Endothelial cell of umbilical vein (primary cell): ENCODE data around the gene SLC25A41. TPM values are rescaled to one million over a fixed set of nuclear protein-coding genes. Genes with fewer than 3 reads are reported as not detected.

Experiments used
- BruUV-seq: library from RNA; stranded (reverse); fragments of 400-500 nt; replicated peaks from 2 replicates; lab custom pipeline; 2021; lab: Mats Ljungman, UMichigan
- CTCF ChIA-PET: fragments of 300-600, 350-600 bp; sonication (Branson Sonifier 250); formaldehyde crosslinking; loops from one replicate; lab custom pipeline; 2021; ENCODE audit warnings: antibody characterized with exemption, inconsistent platforms; lab: Charles Lee
- POLR2A ChIA-PET: fragments of 300-600, 350-600 bp; sonication (Branson Sonifier 250); formaldehyde crosslinking; loops from one replicate; lab custom pipeline; 2021; ENCODE audit warnings: antibody characterized with exemption, inconsistent platforms; lab: Charles Lee
- DNase-seq: peaks from one replicate; pipeline ENCODE4 v3.0.0-alpha.2; 2011; ENCODE audit warnings: low read depth, low spot score
- FAIRE-seq: peaks from 2 replicates; lab custom pipeline; 2011; peaks lifted over from hg19 to GRCh38; lab: Jason Lieb, UNC
- H2AFZ ChIP-seq: 2 replicates; pipeline ENCODE4 v1.6.0; 2012; ENCODE audit warnings: low read depth, low read length, control low read depth, inconsistent platforms
- H3K27ac ChIP-seq: 2 replicates; pipeline ENCODE4 v1.5.1; 2011; ENCODE audit warnings: low read depth, mild to moderate bottlenecking, control low read depth, low read length, moderate library complexity; ENCODE audit not compliant: insufficient read depth
- H3K27me3 ChIP-seq, 2 experiments: 2 replicates each; pipeline versions ENCODE4 v1.6.0 to v1.6.1; 2011; ENCODE audit warnings: low read length in 2 of 2, mixed read lengths in 1 of 2; ENCODE audit not compliant: control insufficient read depth in 2 of 2, insufficient read depth in 2 of 2
- H3K36me3 ChIP-seq, 2 experiments: 2 replicates in 1 of 2; 3 replicates in 1 of 2; pipeline ENCODE4 v1.5.1; 2011; ENCODE audit warnings: low read length in 2 of 2, mild to moderate bottlenecking in 1 of 2, moderate library complexity in 1 of 2; ENCODE audit not compliant: control insufficient read depth in 2 of 2, insufficient read depth in 2 of 2; ENCODE audit errors: extremely low read depth in 1 of 2
- H3K4me1 ChIP-seq: 3 replicates; pipeline ENCODE4 v1.5.1; 2011; ENCODE audit warnings: mild to moderate bottlenecking, low read length; ENCODE audit not compliant: control insufficient read depth, insufficient read depth; ENCODE audit errors: extremely low read depth
- H3K4me2 ChIP-seq: 2 replicates; pipeline ENCODE4 v1.6.1; 2011; ENCODE audit warnings: low read length, control low read depth, mixed read lengths; ENCODE audit not compliant: insufficient read depth
- H3K4me3 ChIP-seq, 3 experiments: fragments of 200-600 bp in 1 of 3; sonication (generic), shearing (Covaris generic) in 1 of 3; replicated peaks in 1 of 3; 2 replicates each; pipeline ENCODE4 v1.5.1; 2011 to 2016; ENCODE audit warnings: control low read depth in 3 of 3, low read length in 3 of 3, mild to moderate bottlenecking in 2 of 3, inconsistent platforms in 1 of 3, low read depth in 1 of 3, moderate library complexity in 1 of 3; ENCODE audit not compliant: insufficient read depth in 1 of 3
- H3K79me2 ChIP-seq: 2 replicates; pipeline ENCODE4 v1.6.0; 2012; ENCODE audit warnings: low read length, inconsistent platforms; ENCODE audit not compliant: control insufficient read depth, insufficient read depth
- H3K9ac ChIP-seq: replicated peaks from 2 replicates; pipeline ENCODE3; 2011; ENCODE audit warnings: low read length, control low read depth; ENCODE audit not compliant: insufficient read depth; ENCODE audit errors: extremely low read depth
- H3K9me1 ChIP-seq: replicated peaks from 3 replicates; pipeline ENCODE4 v1.6.0; 2011; ENCODE audit warnings: mild to moderate bottlenecking, low read length; ENCODE audit not compliant: control insufficient read depth, insufficient read depth; ENCODE audit errors: extremely low read depth
- H3K9me3 ChIP-seq: replicated peaks from 2 replicates; pipeline ENCODE4 v1.5.1; 2012; ENCODE audit warnings: low read length, inconsistent platforms; ENCODE audit not compliant: control insufficient read depth, insufficient read depth
- H4K20me1 ChIP-seq: replicated peaks from 2 replicates; pipeline ENCODE3; 2011; ENCODE audit warnings: mild to moderate bottlenecking, low read length; ENCODE audit not compliant: control insufficient read depth, insufficient read depth; ENCODE audit errors: extremely low read depth
- CTCF ChIP-seq, 2 donors: IDR thresholded peaks; 1 replicate in 1 of 2; 2 replicates in 1 of 2; pipeline ENCODE4 v1.5.1; 2011; ENCODE audit warnings: low read length in 2 of 2, mild to moderate bottlenecking in 2 of 2, moderate library complexity in 2 of 2, control low read depth in 1 of 2, inconsistent platforms in 1 of 2, low read depth in 1 of 2; ENCODE audit not compliant: insufficient read depth in 1 of 2; ENCODE audit errors: extremely low read depth in 1 of 2
- EZH2 ChIP-seq: IDR thresholded peaks from 2 replicates; pipeline ENCODE4 v1.6.1; 2012; ENCODE audit warnings: borderline replicate concordance, low read depth, mild to moderate bottlenecking, moderate library complexity, low read length, inconsistent platforms; ENCODE audit not compliant: severe bottlenecking
- FOS ChIP-seq: IDR thresholded peaks from 2 replicates; pipeline ENCODE4 v1.6.1; 2011; ENCODE audit warnings: mild to moderate bottlenecking, low read length, moderate library complexity, borderline replicate concordance; ENCODE audit not compliant: insufficient read depth
- GATA2 ChIP-seq: IDR thresholded peaks from 2 replicates; pipeline ENCODE4 v1.7.0; 2011; ENCODE audit warnings: low read depth, mild to moderate bottlenecking, moderate library complexity, mixed read lengths, low read length; ENCODE audit not compliant: insufficient read length, insufficient read depth
- JUN ChIP-seq: IDR thresholded peaks from 2 replicates; pipeline ENCODE4 v1.6.1; 2011; ENCODE audit warnings: borderline replicate concordance, low read depth; ENCODE audit not compliant: insufficient read length, insufficient read depth
- MAX ChIP-seq: IDR thresholded peaks from 2 replicates; pipeline ENCODE4 v1.6.1; 2011; ENCODE audit not compliant: insufficient read depth, insufficient read length
- MYC ChIP-seq: IDR thresholded peaks from one replicate; pipeline ENCODE4 v1.6.1; 2011; ENCODE audit warnings: mild to moderate bottlenecking, low read depth, low read length
- POLR2A ChIP-seq: IDR thresholded peaks from 2 replicates; pipeline ENCODE4 v1.6.1; 2012; ENCODE audit warnings: low read depth, mild to moderate bottlenecking, control low read depth, low read length
- POLR2AphosphoS5 ChIP-seq: IDR thresholded peaks from 2 replicates; pipeline ENCODE4 v1.6.1; 2012; ENCODE audit warnings: low read depth, mild to moderate bottlenecking, control low read depth, low read length, moderate library complexity; ENCODE audit not compliant: insufficient read depth
- dilution Hi-C: fragments of 300-500 bp; cut with MboI; formaldehyde crosslinking; loops from one replicate; pipeline ENCODE4 v1.15.0; 2019; ENCODE audit warnings: low sequenced_read_pairs; ENCODE audit not compliant: extremely low pct_ligation_motif_present
- intact Hi-C: fragments of 100-400 bp; cut with micrococcal nuclease; formaldehyde crosslinking; loops from one replicate; pipeline ENCODE4 v1.10.0; 2022
- polyA plus RNA-seq, 4 experiments: library from polyadenylated mRNA; depleted of rRNA in 3 of 4; stranded (reverse) in 3 of 4; unstranded in 1 of 4; fragments of >200 nt; gene quantifications; 2 replicates each; pipeline versions ENCODE4 v1.2.1 to v1.2.3, GENCODE V29; 2011 to 2012; ENCODE audit warnings: missing spikeins in 1 of 4
- total RNA-seq: library from RNA; stranded (reverse); gene quantifications from 2 replicates; pipeline ENCODE4 v1.2.3, GENCODE V29; 2021

SLC25A41 gene
- total and polyA plus RNA-seq, 2 donors (not counting 3 experiments of a cell fraction or from before 2014, with no cell fraction given): 0.21 TPM; not detected in 1

GRCh38 chr19:6448045-6448444 lies 14.5 kb upstream of the SLC25A41 start:
- H3K9ac ChIP-seq: no peak overlapping the region
- H3K36me3 ChIP-seq: no peaks in the 10 kb centered on the region
- FAIRE-seq (no peak), DNase-seq (no peak)
- no peak overlapping the region for H3K4me3 ChIP-seq
- H3K4me2 ChIP-seq: no peak overlapping the region
- no peaks in the 10 kb centered on the region for H3K9me1 ChIP-seq
- POLR2A ChIA-PET: no interaction called here
- no peak overlapping the region for H3K27ac ChIP-seq
- TF ChIP-seq GATA2: no peak
- TF ChIP-seq FOS: no peak
- no peaks in the 10 kb centered on the region for H3K79me2 ChIP-seq
- H3K9me3 ChIP-seq: no peaks in the 10 kb centered on the region
- dilution Hi-C loops (no loop called here), intact Hi-C loops (no loop called here)
- no peaks in the 10 kb centered on the region for H3K4me1 ChIP-seq
- CTCF ChIA-PET: interaction anchor here (1.0 kb wide), 1 partner anchor 15 kb away, joined by 3 read pairs; no protein-coding TSS in a partner anchor
- no TSS peak for BruUV-seq
- H3K27me3 ChIP-seq: no peaks in the 10 kb centered on the region
- H4K20me1 ChIP-seq: no peaks in the 10 kb centered on the region
- H2AFZ ChIP-seq: no peak overlapping the region

- Histone ChIP-seq H3K4me1 (no peaks in the 10 kb centered on the region), H3K9me3 (no peaks in the 10 kb centered on the region), H2AFZ (no peak overlapping the region), H3K27me3 (no peaks in the 10 kb centered on the region), H3K4me2 (no peak overlapping the region), H3K9ac (no peak overlapping the region), H3K4me3 (no peak overlapping the region), H4K20me1 (no peaks in the 10 kb centered on the region), H3K27ac (no peak overlapping the region), H3K79me2 (no peaks in the 10 kb centered on the region), H3K9me1 (no peaks in the 10 kb centered on the region), H3K36me3 (no peaks in the 10 kb centered on the region)
- dilution Hi-C loops (no loop called here), intact Hi-C loops (no loop called here)
- no peak for TF ChIP-seq MYC
- TF ChIP-seq EZH2: no peak
- TF ChIP-seq GATA2: no peak
- TF ChIP-seq MAX: no peak
- TF ChIP-seq POLR2A: no peak
- TF ChIP-seq POLR2AphosphoS5: no peak
- TF ChIP-seq CTCF (IDR thresholded peaks at IDR 0.05; ENCODE audit: extremely low read depth in 1 of 2, insufficient read depth in 1 of 2, low read depth in 1 of 2, low read length in 2 of 2): no peak
- no peak for TF ChIP-seq FOS
- no peak for TF ChIP-seq JUN
- DNase-seq: no peak
- BruUV-seq: no TSS peak
- ChIA-PET CTCF (no interaction called here), POLR2A (no interaction called here)
- FAIRE-seq: no peak
Measured at GRCh38 chr19:6446452-6446851, 12.9 kb upstream of the SLC25A41 start.
